ENCODE measurements around the gene PNPLA2.

PNPLA2 gene

DNA sequence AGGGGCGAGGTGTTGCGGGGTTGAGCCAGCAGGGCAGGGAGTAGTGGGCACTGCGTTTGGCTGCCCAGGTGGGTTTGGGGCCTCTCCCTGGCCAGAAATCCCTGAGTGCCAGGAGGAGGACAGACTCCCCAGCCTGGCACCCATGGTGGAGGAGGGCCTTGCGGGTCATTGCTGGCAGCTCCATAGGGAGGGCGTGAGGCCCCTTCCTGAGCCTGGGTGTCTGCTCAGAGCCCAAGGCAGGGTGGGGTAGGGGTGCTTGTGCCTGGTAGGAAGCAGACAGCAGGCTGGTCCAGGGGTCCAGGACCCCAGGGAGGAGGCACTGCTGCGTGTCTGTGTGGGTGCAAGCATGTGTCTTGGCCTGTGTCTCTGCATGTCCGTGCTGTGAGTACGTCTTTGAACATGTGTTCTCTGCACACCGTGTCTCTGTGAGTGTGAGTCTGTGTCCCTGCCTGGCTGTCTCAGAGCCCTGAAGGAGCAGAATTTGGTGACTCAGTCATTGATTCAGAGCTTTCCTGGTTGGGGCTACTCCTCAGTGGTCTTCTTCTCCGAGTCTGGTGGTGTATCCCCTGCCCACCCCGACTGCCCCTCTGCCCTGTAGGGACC is 27.9 kb downstream of the PNPLA2 start:
- no peak for DNase-seq

DNA sequence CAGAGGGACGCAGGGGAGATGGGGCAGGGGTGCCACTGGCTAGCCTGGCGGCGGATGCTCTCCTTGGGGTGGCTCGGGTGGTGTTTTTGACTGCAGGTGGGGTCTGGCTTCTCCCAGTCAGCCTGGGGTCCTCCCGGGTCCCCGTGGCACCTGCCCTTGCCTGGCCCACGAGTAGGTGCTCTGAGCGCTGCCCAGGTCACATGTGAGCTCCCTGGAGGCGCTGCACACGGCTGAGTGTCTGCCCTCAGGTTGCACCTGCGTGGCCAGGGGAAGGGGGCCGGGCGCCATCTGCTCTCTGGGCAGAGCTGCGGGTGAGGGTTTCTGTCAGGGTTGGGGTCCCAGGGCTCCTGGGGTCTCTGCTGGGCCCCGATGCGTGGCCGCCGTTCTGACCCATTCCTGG is 29.2 kb downstream of the PNPLA2 start:
- no peak for DNase-seq

DNA sequence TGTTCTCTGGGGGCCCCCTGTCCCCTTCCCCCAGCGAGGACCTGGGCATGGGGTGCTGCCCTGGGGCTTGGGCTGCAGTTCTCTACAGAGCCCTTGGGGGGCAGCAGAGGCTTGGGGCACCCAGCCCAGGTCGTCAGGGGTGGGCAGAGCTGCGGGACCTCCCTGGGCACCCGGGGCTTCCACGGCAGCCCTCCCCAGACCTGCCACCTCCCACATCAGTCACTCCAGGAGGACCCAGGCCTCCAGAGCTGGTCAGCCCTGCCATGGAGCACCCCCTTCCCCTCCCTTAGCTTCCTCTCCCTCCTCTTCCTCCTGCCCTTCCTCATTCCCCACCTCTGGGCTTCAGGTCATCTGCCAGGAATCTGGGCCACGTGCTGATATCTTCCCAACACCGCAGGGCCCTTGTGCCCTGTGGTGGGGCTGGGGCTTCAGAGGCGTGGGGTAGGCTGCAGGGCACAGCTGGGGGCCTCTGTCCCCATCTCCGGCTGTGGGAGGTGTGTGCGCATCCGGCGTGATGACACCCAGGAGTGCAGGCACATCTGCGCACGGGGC is 29.7 kb downstream of the PNPLA2 start:
- peak; percentile 67 for DNase-seq

DNA sequence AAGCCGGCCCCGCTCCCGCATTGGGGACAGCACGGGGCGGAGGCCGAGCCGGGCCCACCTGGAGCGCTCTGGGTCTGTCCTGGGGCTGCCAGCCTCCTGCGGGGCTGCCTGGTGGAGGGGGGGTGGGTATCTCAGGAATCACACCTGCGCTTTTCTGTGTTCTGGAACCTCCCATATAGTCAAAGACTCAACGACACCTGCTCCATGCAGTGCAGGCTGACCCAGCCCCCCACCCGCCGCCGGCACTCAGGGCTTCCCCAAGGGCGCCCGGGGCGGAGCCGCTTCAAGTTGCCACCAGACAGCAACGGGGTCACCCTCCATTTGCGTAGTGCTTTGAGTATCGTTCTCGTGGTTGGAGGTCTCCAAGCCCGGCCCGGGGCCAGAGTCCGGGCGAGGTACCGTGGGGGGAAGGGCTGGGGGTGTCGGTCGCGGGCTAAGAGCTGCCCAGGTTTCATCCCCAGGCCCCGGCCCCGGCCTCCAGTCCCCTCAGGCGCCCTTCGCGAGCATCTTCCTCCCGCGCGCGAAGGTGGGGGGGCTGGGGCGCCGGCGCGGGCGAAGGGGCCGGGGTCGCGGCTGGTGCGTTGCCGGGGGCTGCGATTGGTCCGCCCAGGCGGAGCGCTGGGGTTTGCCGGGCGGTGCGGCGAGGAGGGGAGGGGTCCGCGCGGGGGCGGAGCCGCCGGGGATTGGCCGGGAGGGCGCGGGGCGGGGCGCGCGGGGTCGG is 30.6 kb downstream of the PNPLA2 start:
- DNase-seq = no peak

DNA sequence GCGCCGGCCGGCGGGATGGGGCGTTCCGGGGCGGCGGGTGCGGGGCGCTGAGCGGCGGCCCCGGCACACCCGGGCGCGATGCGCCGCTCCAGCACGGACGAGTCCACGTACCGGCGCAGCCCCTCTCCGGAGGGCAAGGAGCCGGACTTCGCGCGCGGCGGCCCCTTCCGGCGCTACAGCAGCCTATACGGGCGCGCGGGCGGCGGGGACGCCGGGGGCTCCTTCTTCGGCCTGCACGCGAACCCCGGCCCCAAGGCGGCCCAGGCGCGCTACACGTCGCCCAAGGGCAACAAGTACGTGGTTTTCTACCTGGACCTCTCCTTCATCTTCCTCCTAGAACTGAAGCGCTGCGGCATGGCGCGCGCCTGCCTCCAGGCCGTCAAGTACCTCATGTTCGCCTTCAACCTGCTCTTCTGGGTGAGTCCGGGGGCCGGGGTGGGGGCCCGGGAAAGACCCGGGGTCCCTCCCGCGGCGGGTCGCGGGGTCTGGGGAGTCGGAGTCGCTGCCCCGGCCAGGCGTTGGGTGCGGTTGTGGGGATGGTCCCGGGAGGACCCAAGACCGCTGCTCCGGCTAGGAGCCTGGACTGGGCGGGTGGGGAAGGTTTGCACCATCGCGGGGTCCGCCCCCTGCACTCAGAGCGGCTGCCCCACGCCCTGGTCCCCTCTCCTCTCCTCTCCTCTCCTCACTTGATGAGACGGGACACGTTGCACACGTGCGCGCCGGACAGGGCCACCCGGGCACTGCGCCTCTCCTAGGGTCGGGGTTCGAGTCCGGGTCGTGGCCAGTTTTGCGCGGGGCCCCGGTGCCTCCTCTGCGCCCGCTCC is 31.4 kb downstream of the PNPLA2 start:
- no peak for DNase-seq

DNA sequence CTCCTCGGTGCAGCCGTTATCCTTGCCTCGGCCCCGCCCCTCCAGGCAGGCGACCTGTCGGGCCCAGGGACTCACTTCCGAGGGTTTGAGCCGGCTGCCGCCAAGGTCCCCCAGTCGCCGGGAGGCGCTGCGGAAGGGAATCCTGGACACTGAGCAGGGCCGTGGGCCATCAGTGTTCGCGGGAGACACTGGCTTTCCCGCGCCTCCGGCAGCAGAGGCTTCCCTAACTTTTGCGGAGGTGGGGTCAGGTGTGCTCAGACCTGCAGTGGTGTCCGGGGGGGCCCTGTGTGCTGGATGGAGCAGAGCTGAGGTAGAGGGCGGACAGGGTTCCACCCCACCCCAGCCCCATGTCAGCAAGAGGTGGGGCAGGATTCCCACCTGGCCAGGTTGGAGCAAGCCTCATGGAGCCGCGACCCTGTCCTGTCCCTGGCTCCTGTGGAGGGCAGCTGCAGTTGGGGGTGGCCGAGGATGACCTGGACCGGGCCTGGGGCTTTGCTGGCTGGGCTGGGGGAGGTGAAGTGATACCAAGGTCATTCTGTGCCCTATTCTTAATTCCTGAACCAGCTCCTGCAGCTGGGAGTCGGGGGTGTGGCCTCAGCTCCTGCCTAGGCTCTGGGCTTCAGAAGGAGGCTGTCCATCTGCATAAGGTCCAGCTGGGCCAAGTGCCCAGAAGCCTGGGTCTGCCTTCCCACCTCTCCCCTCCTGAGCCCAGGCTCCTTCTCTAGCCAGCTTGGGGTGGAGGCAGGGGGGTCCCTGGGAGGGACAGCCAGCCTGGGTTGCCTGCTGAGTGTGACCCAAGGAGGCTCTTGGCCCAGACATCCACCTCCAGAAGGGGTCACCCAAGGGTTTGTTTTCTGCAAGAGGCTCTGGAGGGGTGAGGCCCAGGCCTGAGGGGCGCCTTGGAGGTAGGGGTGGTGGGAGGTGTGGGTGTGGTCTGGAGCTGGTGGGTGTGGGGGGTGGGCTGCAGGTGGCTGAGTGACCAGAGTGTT is 32.4 kb downstream of the PNPLA2 start:
- DNase-seq = no peak

DNA sequence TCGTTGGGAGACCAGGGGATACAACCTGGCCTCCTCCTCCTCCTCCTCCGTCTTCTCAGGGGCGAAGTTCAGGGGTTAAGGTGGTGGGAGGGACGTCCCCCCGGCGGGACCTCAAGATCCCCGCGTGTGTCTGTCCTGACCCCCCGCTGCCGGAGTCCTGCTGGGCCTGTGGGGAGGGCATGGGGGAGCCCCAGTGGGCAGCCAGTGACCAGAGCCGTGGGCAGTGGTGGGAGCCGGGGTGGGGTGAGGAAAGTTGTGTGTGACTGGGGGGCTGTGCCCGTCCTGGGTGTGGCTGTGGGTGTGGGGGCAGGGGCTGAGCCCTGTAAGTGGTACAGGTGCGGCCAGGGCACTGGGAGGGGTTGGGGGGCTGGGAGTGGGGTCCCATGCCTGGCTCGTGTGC is 34.0 kb downstream of the PNPLA2 start:
- DNase-seq = no peak

DNA sequence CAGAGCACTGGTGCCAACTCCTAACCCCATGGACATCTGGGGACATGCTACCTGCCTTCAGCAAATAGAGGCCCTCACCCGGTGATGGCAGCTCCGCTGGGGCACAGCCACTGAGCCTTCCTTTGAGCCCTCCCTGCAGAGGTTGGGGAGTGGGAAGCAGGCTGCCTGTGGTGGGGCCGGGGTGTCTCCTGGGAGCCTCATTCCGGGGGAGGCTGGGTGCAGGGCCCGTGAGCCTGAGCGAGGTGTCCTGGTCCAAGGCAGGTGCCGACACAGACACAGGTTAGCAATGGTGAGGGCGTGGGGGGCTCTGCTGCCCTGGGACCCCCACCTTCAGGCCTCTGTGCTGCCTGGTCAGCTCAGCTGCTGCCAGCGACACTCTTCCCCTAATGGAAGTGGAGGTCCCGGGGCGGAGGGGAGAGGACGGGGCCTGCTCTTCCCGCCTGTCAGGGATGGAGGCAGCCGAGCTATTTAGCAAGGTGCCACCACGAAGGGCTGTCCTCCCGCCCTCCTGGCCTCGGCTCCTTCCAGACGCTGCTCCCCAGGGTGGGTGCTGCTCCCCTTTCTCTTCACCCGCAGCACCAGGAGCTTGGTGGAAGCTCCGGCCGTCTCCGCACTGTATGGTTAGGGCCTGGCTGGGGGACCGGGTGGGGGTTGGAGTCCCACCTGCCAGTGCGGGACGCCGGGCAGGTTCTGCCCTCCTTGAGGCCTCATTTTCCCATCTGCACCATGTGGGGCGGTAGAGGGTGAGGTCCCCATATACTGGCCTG is 35.2 kb downstream of the PNPLA2 start:
- DNase-seq = no peak

DNA sequence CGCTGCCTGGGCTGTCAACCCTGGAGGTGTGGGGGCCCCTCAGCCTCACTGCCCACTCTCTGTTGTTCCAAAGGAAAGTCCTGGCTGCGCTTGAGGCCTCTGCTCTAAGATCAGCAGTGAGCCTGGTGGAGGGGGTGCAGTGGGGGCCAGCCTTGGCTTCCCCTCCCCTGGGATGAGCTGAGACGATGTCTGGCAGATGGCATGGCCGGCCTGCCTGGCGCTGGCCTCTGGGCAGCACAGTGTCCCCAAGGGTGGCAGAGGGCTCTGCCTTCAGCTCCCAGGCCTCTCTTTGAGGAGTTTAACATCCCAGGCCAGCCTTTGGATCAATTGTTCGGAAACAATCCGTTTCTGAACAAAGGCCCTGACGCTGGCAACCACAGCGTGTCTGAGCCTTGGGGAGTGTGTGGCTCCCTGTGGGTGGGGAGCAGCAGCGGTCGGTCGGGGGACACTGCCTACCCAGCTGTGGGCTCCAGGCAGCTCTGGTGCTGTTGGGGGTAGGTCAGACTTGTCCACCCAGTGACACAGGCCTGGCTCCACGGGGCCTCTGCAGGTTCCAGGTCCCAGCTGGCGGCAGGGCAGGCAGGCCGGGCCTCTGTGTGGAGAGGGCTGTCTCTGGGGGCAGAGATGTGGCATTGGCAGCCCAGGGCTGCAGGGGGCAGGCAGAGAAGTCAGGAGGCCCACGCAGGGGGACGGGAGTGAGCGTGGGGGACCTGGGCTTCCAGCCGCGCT is 36.1 kb downstream of the PNPLA2 start:
- DNase-seq = no peak

DNA sequence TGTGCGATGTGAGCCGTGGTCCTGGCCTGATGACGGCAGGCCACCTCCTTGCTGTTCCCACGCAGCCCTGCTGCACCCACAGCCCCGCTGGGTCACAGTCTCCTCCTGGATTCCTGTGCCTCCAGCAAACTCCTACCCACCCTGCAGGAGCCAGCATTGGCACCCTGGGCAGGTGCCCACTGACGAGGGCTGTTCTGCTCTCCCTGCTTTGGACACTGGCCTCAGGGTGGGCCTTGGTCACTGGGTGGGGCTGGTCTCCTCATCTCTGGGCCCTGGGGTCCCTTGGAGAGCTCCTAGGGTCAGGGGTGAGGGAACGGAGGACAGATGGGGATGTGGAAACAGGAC is 36.6 kb downstream of the PNPLA2 start:
- DNase-seq = no peak

DNA sequence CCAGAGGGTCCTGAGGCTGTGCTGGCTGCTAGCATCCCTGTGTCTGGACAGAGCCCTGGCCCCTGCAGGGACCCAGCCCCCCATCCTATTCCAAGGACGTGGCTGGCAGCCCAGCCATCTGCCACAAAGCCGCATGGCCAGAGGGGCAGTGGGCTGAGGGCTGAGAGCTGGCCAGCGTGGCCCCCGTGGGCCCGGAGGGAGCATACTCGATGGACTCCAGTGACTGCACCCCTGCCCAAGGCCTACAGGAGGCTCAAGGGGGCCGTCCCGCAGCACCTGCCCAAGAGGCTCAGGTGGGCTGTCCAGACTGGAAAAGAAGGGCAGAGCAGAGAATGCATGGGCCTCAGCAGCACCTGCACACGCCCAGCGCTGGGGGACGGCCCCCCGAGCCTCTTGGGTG is 37.1 kb downstream of the PNPLA2 start:
- DNase-seq = no peak

DNA sequence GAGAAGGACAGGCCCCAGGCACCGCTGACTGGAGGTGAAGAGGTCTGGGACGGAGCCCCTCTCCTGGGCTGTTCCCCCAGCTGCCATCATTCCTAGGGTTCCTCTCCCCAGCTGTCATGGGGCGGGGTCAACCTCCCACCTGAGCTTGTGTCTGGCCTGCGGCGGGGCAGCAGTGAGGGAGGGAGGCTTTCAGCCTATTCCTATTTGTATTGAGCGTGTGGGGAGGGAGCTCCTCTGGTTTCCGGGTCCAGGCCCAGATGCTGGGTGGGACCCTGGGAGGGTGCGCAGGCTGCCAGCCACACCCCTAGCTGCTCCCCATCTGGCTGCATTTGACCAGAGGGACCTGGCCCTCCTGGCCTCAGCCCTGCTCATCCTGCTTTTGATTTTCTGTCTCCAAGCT is 37.7 kb downstream of the PNPLA2 start:
- DNase-seq = no peak

DNA sequence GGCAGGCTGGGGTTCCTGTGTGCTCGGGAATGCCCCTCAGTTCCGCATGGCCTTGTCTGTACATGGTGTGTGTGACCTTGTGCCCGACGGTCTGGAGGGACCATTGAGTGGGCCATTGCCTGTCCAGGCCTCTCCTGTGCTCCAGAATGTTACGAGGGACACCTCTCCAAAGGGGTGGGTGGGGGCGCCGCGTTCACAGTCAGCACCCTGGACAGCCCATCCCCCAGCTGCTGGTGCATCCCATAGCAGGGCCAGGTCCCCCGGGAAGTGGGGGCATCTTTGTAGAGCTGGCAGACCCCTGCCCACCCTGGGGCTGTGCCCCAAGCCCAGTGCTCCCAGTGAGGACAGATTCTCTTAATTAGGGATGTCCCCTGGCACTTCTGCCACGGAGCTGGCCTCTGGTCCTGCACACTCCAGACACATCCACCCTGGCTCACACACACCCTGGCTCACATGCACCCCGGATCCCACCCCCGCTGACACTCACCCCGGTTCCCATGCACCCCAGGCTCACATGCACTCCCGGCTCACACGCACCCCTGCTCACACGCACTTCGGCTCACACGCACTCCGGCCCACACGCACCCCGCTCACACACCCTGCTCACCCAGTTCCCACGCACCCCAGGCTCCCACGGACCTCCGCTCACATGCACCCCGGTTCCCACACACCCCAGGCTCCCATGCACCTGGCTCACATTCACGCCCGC is 39.5 kb downstream of the PNPLA2 start:
- DNase-seq = no peak

DNA sequence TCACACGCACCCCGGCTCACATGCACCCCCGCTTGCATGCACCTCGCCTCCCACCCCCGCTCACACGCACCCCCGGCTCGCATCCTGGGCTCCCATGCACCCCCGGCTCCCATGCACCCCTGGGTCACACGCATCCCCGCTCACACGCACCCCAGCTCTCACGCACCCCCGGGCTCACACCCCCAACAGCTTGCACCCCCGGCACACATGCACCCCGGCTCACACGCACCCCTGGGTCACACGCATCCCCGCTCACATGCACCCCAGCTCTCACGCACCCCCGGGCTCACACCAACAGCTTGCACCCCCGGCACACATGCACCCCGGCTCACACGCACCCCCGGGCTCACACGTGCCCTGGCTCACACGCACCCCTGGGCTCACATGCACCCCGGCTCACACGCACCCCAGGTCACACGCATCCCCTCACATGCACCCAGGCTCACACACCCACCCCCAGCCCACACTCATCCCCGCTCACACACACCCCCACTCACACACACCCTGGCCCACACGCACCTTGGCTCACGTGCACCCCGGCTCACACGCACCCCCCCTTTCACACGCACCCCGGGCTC is 40.1 kb downstream of the PNPLA2 start:
- DNase-seq = no peak

DNA sequence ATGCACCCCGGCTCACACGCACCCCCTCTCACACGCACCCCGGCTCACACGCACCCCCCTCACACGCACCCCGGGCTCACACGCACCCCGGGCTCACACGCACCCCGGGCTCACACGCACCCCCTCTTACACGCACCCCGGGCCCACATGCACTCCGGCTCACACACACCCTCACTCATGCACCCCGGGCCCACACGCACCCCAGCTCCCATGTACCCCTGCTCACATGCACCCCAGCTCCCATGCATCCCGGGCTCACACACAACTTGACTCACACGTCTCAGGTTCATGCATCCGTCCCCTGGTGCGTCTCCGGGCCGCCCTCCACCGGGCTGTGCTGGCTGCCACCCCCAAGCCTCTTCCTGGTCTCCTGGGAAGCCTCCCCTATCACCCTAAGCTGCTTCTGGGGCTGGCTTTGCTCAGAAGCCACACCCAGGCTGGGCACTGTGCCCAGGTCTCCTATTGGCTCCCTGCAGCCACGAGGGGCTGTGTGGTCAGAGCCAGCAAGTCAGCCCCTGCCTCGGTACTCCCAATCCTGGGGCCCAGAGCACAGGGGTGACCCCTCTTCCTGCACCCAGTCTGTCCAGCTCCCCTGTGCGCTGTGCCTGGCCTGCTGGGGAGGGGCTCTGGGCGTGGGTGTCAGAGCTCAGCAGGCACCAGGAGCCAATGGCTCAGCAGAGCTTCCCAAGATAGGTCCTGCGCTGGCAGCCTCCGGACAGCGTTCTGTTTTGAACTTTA is 40.8 kb downstream of the PNPLA2 start:
- no peak for DNase-seq

DNA sequence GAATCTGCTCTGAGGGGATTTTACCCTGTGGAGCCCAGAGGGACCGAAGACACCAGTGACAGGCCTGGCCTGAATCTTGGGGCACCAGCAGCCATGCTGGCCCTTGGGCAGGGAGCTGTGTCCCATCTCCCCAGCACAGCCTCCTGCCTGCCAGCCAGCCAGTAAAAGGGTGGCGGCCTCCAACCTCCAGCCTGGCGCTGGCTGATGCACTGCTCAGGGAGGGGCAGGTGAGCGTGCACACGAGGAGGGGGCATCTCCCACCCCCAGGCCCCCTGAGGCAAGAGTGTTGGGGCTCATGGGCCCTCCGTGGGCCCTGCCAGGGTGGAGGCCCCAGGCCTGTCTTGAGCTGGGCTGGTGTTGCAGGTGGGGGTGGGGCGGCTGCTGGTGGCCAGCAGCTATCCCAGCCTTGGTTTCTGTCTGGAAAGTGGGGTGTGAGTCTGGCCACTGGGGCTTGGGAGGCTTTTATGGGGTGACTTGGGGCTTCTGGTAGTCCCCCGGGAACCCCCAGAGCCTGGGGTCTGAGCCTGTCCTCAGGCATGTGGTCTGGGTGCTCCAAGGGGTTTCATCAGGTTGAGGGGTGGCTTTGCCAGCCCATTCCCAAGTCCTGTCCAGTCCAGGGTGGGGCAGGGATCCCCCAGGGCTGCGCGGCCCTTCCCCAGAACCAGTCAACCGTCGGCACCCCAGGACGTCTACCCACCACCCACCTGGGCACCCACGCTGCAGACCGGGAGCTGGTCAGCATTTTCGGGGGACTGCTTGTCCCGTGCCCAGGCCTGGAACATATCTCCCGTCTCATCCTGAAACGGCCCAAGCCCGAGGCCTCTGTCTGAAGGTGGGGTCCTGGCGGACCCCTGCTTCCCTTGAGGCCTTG is 41.8 kb downstream of the PNPLA2 start:
- DNase-seq = no peak

DNA sequence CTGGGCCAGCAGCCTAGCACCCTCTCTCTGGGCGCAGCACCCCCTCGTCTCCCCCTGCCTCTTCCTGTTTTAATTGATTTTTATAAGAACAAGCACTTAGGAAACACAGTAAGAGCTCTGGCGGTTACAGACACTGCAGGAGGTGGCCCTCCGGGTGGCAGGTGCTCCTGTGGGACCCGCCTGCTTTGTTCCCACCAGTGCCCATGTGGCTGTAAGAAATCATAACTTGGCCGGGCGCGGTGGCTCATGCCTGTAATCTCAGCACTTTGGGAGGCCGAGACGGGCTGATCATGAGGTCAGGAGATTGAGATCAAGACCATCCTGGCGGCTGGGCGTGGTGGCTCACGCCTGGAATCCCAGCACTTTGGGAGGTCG is 42.4 kb downstream of the PNPLA2 start:
- no peak for DNase-seq

DNA sequence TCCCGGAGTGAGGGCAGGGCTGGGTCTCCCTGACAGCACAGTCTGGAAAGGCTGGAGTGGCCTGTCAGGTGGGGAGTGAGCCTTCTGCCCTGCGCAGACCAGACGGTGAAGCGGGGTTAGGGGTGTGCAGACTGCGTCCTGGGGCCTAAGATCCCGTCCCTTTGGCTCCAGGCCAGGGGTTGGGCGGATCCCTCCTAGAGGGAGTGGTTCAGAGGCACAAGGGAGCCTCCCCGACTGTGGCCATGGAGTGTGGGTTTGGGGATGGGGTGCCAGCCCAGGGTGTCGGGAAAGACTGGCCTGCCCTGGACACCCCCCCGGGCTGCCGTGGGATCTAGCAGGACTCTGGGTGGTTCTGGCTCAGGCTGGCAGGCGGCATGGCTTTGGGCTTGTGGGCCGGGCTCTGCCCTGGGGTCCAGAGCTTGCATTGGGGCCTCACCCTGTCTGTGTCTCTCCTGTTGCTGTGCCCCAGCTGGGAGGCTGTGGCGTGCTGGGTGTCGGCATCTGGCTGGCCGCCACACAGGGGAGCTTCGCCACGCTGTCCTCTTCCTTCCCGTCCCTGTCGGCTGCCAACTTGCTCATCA is 43.5 kb downstream of the PNPLA2 start:
- DNase-seq = no peak
